Smooth muscle cell of the brain vasculature (primary cell): ENCODE measurements around the gene DMD.

Experiments used
- DNase-seq: peaks from one replicate; pipeline ENCODE4 v3.0.0-alpha.2; 2012; ENCODE audit warnings: low read depth, low spot score

The DMD gene

DNA sequence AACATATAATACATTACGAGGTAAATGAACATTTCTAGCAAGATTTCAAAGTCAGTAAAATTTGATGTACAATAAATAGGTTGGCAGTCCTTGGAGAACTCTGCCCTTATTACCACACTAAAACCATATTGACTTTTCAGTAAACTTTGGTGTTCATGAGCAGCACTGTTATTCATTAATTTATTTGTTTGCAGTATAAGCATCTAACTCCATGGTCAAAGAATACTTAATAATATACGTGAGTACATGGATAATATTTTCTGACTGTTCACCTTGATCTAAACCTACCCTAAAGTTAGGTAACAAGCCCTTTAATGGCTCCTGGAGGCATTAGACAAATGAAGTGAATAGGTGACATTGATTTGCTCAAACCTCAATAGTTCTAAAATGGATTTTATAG, 1322.3 kb downstream of the DMD start:
- no peak for DNase-seq

DNA sequence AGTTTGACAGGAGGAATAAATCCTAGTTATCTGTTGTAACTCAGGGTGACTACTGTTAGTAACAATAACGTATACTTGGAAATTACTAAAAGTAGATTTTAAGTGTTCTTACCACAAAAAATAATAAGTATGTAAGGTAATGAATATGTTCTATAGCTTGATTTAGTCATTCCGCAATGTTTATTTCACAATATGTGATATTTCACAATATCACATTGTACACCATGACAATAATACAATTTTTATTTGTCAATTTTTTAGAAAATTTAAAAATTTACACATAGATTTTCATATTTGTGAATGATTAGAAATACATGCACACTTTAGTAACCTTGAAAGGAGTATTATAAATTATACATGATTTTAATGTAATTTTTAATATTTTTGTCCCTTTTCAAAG, 1326.8 kb downstream of the DMD start:
- DNase-seq: no peak

DNA sequence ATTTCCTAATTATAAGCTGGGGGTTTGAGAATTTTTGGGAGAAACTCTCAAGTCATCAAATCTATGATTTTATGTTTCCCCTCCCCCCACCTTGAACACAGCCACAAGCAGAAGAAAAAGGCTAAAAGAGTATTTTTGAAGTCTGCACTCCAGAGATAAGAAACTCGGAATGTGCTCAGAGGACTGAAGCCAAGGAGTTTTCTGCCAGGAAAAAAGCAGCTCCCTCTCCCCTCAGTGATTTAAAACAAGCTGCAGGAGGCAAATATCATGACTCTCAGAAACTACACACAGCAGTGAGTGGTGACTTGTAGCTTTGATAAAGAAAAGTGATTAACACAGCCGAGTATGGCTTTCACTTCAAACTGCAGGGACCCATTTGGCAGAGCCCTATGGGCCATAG, 1339.3 kb downstream of the DMD start:
- no peak for DNase-seq

DNA sequence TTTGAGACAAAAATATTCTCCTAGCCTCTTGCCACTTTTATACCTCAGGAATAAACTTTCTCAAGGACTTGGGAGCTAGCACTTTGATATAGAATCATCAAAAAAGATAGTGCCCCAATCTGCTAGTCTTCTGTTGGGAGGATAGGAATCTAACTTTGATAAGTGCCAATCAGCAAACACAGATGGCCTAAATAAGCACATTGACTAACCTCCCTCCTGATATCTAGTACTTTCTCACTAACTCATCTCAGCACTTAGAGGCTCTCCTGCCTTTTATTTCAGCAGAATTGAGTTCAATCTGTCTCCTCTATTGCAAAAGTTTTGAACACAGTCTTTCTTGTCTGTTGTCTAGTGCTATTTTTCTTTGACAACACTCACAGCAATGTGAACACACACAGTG, 1341.1 kb downstream of the DMD start:
- no peak for DNase-seq

- DNase-seq: no peak
These were observed 1350.7 kb downstream of the DMD start for GRCh38 chrX:31860686-31861085.

GRCh38 chrX:31858915-31859314, 1352.4 kb downstream of the DMD start:
- no peak for DNase-seq

DNA sequence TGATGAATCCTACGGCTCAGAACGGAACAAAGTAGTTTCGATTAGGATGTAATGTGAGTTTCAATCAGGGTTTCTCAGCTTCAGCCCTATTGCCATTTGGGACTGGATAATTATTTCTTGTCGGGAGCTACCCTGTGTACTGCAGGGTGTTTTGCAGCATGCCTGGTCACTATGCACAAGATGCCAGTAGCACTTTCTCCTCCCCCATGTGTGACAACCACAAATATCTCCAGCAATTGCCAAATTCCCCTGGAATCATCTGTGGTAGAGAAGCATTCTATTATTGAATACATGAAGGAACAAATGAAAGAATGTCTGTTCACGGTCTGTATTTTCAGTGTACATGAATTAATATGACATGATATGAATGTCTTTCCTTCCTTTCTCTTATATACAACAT, 1356.6 kb downstream of the DMD start:
- DNase-seq: no peak

GRCh38 chrX:31851761-31852160, 1359.6 kb downstream of the DMD start:
- no peak for DNase-seq

GRCh38 chrX:31847773-31848172, 1363.6 kb downstream of the DMD start:
- no peak for DNase-seq

DNA sequence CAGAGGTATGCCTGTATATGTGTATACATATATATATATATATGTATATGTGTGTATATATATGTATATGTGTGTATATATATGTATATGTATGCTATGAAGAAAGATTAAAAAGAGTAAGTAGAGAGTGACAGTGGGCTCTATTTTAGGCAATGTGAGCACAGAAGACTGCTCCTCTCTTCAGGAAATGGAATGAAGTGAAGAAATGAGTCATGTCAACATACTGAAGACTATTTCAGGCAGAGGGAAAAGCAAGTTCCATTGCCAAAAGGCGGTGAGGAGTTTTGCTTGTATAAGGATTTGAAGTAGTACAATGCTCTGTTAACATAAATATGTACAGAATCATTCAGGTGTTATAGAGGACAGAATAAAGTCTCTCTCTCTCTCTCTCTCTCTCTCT, 1366.3 kb downstream of the DMD start:
- DNase-seq: no peak

DNA sequence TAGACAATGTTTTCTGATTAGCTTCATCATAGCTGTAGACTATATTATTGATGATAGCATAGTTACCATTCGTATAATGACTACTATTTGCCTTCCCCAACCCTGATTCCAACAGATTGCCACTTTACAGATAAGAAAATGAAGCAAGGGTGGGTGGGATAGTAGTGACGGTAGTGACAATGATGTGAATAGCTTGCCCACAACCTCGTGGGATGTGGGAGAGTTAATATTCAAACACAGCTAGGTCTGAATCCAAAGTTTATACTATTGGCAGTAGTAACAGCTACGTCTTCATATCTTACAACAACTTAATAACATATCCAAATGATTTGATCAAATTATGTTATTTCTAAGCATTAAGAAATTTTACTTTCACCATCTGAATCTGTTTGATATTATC, 1372.7 kb downstream of the DMD start:
- no peak for DNase-seq

GRCh38 chrX:31837445-31838049, 1373.8 kb downstream of the DMD start:
- DNase-seq: no peak

DNA sequence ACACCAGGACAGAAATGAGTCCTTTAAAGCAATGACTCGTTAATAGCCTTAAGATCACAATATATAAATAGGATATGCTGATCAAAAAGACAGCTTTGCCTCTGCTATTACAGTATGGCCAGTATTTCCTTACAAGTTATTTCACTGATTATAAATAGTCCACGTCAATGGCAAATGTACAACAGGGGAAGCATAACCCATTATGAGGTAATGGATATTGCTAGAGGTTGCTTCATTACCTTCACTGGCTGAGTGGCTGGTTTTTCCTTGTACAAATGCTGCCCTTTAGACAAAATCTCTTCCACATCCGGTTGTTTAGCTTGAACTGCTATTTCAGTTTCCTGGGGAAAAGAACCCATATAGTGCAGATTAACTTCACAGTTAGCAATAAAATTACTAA, 1374.9 kb downstream of the DMD start:
- no peak for DNase-seq

DNA sequence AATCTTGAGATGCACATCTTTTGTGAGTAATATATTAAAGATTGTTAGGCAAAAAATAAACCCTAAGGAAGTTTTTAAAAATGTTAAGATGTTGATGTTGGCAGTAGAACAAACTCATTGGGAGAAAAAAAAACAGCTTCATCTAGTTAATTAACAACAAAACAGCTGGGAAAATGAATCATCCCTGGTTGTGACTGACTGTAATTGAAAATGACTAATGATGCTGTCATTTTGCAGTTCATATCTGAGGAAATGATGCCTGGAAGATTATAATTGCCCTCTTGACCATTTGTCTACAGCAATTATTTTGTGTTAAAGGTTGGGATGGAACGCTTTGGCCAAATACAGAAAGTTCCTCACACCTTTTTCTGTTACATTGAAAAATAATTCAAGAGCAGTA, 1379.1 kb downstream of the DMD start:
- DNase-seq: no peak

DNA sequence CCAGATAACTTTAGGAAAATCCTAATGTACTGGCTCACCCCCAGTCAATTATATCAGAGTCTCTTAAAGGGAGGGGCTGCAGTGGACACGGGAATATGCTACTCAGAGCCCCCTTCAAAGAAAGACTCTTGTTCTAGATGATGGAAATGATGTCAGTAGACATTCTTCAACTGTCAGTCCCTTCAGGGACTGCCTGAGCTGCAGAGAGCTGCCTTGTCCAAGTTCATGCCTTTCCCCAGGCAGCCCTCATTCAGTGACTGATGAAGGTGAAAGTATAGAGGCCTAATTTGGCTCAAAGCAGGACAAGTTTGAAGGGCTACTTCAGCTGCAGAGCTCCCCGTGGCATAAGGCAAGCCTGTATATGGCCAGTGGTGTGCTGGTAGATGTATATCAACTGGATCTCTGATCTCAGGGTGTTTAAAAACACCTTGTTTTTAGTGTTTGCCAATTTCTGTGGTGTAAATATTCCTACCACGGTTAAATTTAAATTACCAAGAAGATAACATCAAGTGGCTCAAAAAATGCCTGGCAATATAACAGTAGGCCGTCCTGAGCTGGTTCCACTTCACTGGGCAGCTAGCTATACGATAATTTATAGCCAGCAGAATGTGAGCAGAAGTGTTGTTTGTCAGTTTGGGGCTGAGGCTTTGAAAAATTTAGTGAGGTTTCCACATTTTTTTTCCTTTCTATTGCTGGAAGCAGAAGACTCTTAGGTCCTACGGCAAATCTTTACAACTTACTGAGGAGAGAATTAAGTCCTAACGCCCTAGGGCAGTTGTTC, 1390.7 kb downstream of the DMD start:
- DNase-seq: no peak

DNA sequence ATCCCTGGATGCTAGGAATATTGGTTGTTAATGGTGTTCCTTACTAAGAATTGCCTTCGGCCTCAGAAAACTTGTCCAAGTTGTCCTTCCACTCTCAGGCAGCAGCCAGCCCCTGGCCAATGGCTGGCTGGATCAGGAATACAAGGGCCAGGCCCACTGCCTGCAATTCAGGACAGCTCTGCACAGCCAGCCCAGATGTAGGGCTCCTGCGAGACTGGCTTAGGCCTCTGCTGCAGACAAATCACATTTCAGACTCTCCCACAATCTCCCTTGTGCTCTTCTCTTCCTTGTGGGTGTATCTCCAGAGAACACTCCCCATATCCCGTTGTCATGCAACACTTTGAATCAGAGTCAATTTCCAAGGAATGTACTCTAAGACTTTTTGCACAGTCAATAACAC, 1391.9 kb downstream of the DMD start:
- DNase-seq: no peak

GRCh38 chrX:31811106-31811505, 1400.2 kb downstream of the DMD start:
- DNase-seq: no peak

- no peak for DNase-seq
These were observed 1403.0 kb downstream of the DMD start for GRCh38 chrX:31808357-31808756.

DNA sequence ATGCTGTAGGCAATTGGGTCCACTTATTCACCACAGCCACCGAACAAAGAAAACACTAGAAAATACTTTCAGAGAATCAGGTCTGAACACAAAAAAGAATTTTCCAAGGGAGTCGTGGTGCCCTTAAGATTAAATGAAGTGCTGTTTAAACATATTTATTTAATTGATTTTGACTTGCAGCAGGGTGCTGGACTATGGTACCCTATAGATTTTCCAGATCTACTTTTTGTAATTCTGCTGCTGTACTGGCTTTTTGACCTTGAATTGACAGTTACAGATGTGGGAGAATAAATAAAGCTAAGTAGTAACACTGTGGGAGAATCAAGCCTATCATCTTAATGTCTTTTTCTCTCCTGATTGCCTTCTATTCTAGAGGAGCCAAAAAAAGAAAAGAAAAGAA, 1404.2 kb downstream of the DMD start:
- no peak for DNase-seq

DNA sequence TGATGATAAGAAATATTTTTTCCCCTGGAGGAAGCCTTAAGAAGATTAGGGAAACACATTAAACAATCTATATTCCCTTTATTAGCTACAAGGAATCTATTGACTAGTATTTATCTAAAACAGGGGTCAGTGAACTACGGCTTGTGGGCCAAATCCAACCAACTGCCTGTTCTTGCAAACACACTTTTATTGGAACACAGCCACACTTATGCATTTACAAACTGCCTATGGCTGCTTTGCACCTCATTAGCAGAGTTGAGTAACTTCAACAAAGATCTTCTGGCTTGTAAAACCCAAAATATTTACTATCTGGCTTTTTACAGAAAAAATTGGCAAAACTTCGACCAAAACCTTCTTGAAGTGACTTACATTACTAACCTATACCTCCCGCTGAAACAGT, 1405.6 kb downstream of the DMD start:
- no peak for DNase-seq

GRCh38 chrX:31800219-31800618, 1411.1 kb downstream of the DMD start:
- no peak for DNase-seq

GRCh38 chrX:31796624-31797023, 1414.7 kb downstream of the DMD start:
- DNase-seq: no peak

DNA sequence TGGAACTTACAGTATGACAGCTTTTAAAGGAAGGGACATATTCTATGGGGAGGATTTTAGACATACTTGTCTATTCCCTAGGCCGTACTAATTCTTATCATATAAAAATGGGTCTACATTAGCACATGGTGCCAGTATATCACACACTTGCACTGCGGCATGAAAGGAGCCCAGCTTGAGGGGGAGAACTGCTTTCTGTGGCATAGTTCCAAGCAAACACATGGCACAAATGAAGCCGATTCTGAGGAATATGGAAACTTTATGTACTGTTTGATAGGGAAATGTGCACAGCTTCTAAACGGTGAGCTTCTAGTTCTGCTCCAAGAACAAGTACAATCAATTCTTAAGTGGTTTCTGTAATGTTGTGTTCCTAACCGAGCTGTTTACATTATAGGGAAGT, 1463.9 kb downstream of the DMD start:
- no peak for DNase-seq

DNA sequence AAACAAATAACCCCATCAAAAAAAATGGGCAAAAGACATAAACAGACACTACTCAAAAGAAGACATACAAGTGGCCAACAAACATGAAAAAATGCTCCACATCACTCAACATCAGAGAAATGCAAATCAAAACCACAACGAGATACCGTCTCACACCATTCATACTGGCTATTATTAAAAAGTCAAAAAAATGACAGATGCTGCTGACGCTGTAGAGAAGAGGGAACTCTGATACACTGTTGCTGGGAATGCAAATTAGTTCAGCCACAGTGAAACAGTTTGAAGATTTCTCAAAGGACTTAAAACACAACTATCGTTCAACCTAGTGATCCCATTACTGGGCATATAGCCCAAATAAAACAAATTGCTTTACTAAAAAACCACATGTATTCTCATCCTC, 1468.3 kb downstream of the DMD start:
- DNase-seq: no peak
